ENCODE measurements around the gene LAMB4. TPM values are rescaled to one million over a fixed set of nuclear protein-coding genes. Genes with fewer than 3 reads are reported as not detected.

The LAMB4 gene
- polyA plus RNA-seq, 1 donor, result 0.70 TPM

- no peak for DNase-seq
Measured at GRCh38 chr7:108143658-108144420, 13.7 kb upstream of the LAMB4 start.

GRCh38 chr7:108142675-108143259 lies 12.6 kb upstream of the LAMB4 start:
- DNase-seq, result no peak

DNA sequence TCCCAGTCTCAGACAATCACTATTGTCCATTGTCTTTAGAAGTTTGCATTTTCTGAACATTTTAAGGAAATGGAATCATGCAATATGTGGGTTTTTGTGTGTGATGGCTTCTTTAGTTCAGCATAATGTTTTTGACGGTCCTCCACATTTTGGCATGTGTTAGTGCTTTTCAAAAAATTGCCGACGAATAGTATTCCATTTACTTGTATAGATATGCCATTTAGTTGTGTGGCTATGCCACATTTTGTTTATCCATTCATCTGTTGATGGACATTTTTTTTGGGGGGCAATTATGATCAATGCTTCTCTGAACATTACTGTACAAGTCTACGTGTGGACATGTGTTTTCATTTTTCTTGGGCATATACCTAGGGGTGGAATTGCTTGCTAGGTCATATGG lies 12.0 kb upstream of the LAMB4 start:
- no peak for DNase-seq

GRCh38 chr7:108140671-108141070 lies 10.5 kb upstream of the LAMB4 start:
- no peak for DNase-seq

- DNase-seq, result no peak
Measured at GRCh38 chr7:108138911-108139310, 8.8 kb upstream of the LAMB4 start.

DNA sequence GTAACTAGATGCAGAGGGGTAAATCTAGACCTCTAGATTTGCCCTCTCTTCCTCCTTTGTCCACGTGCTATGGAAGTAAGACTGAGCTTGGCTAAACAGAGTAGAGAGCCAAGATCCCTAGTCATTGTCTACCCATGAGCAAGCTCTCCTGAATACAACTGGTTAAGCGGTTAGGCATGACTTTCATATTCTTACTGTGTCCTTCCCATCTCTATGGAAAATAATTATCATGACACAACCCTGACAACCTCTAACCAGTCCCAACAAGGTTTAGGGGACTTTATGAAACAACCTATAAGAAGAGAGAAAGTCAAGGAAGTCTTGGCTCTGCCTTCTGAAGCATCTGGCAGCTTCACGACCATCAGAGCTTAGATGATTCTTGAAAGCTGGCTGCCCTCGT lies 7.8 kb upstream of the LAMB4 start:
- DNase-seq, result no peak

DNA sequence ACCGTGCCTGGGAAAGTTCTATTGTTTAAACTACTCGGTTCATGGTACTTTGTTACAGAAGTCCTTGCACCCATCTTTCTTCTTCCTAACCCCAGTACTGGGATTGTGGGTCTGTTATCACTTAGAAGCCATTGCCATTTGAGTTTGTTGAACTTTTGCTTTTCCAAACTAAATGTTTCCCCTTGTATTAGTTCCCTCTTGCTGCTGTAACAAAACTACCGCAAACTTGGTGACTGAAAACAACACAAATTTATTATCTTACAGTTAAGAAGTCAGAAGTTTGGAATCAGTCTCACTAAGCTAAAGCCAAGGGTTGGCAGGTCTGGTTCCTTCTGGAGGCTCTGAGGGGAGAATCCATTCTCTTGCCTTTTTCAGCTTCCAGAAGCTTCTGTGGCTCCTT lies 6.9 kb upstream of the LAMB4 start:
- no peak for DNase-seq

GRCh38 chr7:108136191-108136688 lies 6.1 kb upstream of the LAMB4 start:
- no peak for DNase-seq

DNA sequence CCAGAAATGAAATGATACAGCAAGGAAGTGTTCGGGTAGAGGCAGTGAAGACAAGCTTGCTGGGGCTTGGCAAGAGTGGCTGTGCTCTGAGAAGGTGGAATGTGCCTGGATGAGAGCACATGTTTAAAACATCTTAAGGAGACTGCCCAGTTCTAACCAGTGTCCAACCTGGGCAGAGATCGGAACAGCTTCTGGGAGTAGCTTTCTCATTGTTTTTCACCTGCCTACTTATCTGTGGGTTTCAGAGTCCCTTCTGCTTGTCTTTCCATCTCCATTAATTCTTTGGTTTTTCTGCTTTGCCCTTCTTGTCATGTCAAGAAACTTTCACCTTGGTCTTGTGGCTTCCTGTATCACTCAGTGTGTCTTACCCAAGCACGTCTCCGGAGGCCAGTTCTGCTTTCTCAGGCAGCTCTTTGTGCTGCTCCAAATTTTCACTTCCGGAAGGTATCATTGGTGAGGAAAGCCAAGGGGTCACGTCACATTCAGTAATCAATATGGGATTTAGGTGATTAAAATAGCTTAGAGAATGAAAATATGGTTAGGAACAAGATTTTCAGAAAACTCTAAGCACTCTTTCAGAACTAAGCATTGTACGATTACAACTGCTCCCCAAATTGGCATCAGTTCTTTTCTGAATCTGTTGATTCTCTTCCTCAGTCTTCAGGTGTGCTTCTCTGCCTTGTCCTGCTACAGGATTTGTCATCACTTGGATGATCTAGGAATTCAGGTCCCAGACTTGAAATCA lies 5.5 kb upstream of the LAMB4 start:
- no peak for DNase-seq

GRCh38 chr7:108134486-108134885 lies 4.3 kb upstream of the LAMB4 start:
- no peak for DNase-seq

- no peak for DNase-seq
Measured at GRCh38 chr7:108132551-108133265, 2.5 kb upstream of the LAMB4 start.

GRCh38 chr7:108129018-108129965 lies 869 bp downstream of the LAMB4 start:
- no peak for DNase-seq

- DNase-seq, result no peak
Measured at GRCh38 chr7:108128514-108128913, 1.6 kb downstream of the LAMB4 start.

DNA sequence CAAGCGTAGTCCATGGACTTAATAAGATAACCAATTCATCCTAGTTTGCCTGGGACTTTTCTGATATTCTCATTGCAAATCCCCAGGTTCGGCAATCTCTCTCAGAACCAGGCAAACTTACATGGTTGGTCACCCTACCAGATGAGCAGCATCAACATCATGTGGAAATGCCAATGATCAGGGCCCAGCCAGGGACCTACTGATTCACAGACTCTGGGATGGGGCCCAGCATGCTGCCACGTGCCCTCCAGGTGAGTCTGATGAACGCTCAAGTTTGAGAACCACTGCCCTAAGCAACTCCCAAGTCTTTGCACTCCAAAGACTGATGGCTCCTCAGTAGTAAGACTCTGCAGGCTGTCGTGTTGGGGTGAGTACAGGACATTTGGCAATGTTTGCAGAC lies 2.7 kb downstream of the LAMB4 start:
- DNase-seq, result no peak

DNA sequence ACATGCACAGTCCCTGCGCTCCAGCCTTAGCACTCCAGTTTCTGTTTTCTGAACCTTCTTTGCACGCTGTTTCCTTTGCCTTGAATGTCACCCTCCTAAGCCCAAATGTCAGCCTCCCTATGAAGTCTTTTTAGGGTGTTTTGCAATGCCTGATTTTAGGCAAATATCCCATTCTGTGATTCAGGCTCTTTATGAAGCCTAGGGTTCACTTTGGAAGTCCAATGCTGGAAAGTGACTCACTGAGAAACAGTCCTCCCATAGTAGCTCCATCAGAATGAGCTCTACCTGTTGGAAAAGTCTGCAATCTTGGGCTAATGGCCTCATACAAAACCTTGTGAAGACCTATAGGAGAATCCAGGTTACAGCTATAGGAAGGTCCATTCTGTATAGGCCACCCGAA lies 5.3 kb downstream of the LAMB4 start:
- DNase-seq, result no peak

DNA sequence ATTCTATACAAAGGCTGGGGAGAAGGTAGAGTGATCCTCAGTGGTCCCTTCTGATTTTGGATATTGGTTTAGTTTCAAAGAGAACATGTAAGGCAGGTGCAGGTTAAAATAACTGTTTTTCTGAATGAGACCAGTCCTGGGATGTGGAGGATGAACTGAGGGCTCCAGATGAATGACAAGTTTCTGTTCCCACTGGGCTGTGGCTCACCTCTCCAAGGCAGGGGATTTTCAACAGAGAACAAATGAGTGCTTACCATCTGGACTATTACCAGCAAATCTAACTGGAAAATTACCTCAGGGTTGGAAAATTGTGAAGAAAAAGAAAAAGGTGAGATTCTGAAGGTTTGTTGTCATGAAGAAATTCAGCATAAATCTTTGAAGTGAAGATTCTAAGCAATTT lies 8.0 kb downstream of the LAMB4 start:
- DNase-seq, result no peak

DNA sequence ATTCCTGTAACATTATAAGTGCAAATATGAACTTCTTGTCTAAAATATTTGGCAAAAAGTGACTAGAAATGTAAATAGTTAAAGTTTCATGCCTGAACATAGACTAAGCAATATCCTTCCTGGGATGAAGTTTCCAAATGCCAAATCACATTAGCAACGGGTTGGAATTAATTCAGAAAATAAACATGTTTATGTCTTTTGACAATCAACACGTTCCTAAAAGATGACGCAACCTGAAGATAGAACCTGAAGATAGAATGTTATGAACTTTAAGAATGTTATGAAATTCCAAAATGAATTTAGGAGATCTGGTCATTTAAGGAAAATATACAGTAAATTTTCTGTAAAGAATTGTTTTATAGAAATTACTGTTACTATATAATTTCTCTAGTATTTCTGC lies 9.2 kb downstream of the LAMB4 start:
- no peak for DNase-seq

DNA sequence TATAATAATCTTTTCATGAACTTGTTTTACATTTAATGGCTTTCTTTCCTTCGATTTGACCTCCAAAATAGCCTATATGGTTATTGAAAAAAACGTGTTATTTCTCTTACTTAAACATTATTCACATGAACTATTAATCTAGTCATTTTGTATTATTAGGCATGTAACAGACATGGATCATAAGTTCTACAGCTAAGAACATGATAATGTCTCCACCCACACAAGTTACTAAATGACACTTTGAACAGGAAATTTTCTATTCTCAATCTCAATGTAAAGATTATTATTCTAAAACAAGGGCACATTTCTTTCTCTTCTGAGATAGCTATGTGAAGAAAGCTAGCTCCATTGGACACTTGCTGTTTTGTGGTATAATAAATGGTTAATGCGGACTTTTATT lies 10.0 kb downstream of the LAMB4 start:
- no peak for DNase-seq

- DNase-seq, result no peak
Measured at GRCh38 chr7:108118959-108119358, 11.2 kb downstream of the LAMB4 start.

DNA sequence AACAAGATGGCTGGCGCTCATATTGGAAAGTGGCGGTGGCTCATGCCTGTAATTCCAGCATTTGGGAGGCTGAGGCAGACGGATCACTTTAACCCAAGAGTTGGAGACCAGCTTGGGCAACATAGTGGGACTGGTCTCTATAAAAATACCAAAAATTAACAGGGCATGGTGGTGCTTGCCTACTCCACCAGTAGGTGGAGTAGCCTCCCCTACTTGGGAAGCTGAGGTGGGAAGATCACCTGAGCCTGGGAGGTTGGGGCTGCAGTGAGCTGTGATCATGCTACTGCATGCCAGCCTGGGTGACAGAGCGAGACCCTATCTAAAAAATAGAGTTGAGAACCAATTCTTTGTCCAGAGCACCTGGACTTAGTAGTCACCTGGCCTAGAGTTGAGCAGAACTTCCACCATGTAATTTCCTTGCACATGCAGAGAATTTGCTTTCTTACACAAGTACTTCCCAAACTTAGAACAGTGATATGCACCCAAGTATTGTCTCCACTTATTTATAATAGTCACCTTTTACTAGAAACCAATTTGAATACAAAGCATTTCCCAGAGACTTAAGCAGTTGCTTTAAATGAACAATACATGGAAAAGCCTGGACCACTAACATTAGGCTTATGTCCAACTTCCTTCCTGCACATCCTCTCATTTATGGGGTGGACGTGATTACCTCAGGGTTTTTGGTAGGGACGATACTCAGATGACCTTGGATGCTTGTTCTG lies 15.9 kb downstream of the LAMB4 start:
- no peak for DNase-seq

GRCh38 chr7:108112683-108113082 lies 17.5 kb downstream of the LAMB4 start:
- DNase-seq, result no peak
